DND-41 (cell line): ENCODE results near the gene GPR156.
"Not testable (repeated sequence)": the region's sequence is repeated elsewhere in the genome, so short reads cannot be mapped to it uniquely, and the experiment has no call there.

ENCODE experiments used
- ATAC-seq: fragments of 200-7000 bp; cut with Tn5 transposase; 3 replicates; pipeline ENCODE4 v1.9.1; 2021; ENCODE audit warnings: low read depth; ENCODE audit not compliant: insufficient read depth
- DNase-seq: peaks from one replicate; pipeline ENCODE4 v3.0.0-alpha.2; 2020
- H2AFZ ChIP-seq: 2 replicates; pipeline ENCODE4 v1.6.0; 2012; ENCODE audit warnings: low read depth, low read length
- H3K27ac ChIP-seq: 2 replicates; pipeline ENCODE4 v1.5.1; 2012; ENCODE audit warnings: low read length, inconsistent platforms
- H3K27me3 ChIP-seq: fragments of 200-600 bp; sonication (generic); 2 replicates; pipeline ENCODE4 v1.6.0; 2012; ENCODE audit warnings: low read length, mild to moderate bottlenecking, inconsistent platforms; ENCODE audit not compliant: insufficient read depth, poor library complexity
- H3K36me3 ChIP-seq: 2 replicates; pipeline ENCODE4 v1.5.1; 2012; ENCODE audit warnings: low read length, inconsistent platforms; ENCODE audit not compliant: insufficient read depth
- H3K4me1 ChIP-seq: 2 replicates; pipeline ENCODE4 v1.5.1; 2012; ENCODE audit warnings: mild to moderate bottlenecking, low read length; ENCODE audit not compliant: insufficient read depth
- H3K4me2 ChIP-seq: 2 replicates; pipeline ENCODE4 v1.6.0; 2012; ENCODE audit warnings: mild to moderate bottlenecking, moderate library complexity, low read length, inconsistent platforms; ENCODE audit not compliant: insufficient read depth
- H3K4me3 ChIP-seq, 2 experiments: fragments of 200-600 bp in 1 of 2; shearing (Covaris generic) in 1 of 2; 2 replicates each; pipeline ENCODE4 v1.5.1; 2012 to 2016; ENCODE audit warnings: inconsistent platforms in 2 of 2, low read length in 2 of 2, mild to moderate bottlenecking in 2 of 2, low read depth in 1 of 2, moderate library complexity in 1 of 2
- H3K79me2 ChIP-seq: 2 replicates; pipeline ENCODE4 v1.6.0; 2012; ENCODE audit warnings: low read length, inconsistent platforms; ENCODE audit not compliant: insufficient read depth
- H3K9ac ChIP-seq: 2 replicates; pipeline ENCODE4 v1.6.0; 2012; ENCODE audit warnings: low read depth, mild to moderate bottlenecking, inconsistent platforms, low read length, moderate library complexity
- H3K9me3 ChIP-seq: 2 replicates; pipeline ENCODE4 v1.5.1; 2012; ENCODE audit warnings: low read length, moderate library complexity, mild to moderate bottlenecking, inconsistent platforms; ENCODE audit not compliant: insufficient read depth, severe bottlenecking
- H4K20me1 ChIP-seq: 2 replicates; pipeline ENCODE4 v1.6.0; 2012; ENCODE audit warnings: low read length; ENCODE audit not compliant: insufficient read depth
- EZH2 ChIP-seq: IDR thresholded peaks from 3 replicates; pipeline ENCODE4 v1.6.1; 2012; ENCODE audit warnings: borderline replicate concordance, low read depth, mild to moderate bottlenecking, moderate library complexity, low read length, inconsistent platforms; ENCODE audit not compliant: severe bottlenecking
- TF ChIP-seq, protein P1 (sequence below): IDR thresholded peaks from 2 replicates; pipeline ENCODE4 v1.5.1; 2012; ENCODE audit warnings: borderline replicate concordance, low read length, moderate library complexity, mild to moderate bottlenecking; ENCODE audit not compliant: poor library complexity, severe bottlenecking; ENCODE audit errors: extremely low read depth

The GPR156 gene

DNA sequence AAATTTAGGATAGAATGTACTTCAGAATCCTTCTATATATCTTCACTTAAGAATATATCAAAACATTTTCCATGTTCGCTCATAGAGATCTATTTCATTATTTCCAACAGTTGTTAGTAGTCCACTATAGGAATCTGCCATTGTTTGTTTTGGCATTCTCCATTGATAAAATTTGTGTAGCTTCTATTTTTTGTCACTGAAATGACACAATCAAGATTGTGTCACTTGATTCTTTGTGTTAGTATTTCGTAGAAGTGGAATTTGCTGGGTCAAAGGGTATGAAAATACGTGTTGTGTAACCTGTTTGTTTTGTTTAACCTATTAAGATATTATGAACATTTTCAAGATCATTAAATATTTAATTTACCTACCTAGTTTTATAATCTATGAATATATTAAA lies 15.9 kb upstream of the GPR156 start:
- H3K9me3 ChIP-seq: no peaks in the 10 kb centered on the region
- no peak overlapping the region for H3K9ac ChIP-seq
- H4K20me1 ChIP-seq: no peaks in the 10 kb centered on the region
- H2AFZ ChIP-seq: no peak overlapping the region
- DNase-seq (no peak), ATAC-seq (no peak)
- H3K79me2 ChIP-seq: no peaks in the 10 kb centered on the region
- H3K27me3 ChIP-seq: no peaks in the 10 kb centered on the region
- H3K36me3 ChIP-seq: no peaks in the 10 kb centered on the region
- no peak overlapping the region for H3K4me2 ChIP-seq
- H3K4me3 ChIP-seq: no peak overlapping the region
- no peak overlapping the region for H3K27ac ChIP-seq
- no peaks in the 10 kb centered on the region for H3K4me1 ChIP-seq
- TF ChIP-seq, protein P1, sequence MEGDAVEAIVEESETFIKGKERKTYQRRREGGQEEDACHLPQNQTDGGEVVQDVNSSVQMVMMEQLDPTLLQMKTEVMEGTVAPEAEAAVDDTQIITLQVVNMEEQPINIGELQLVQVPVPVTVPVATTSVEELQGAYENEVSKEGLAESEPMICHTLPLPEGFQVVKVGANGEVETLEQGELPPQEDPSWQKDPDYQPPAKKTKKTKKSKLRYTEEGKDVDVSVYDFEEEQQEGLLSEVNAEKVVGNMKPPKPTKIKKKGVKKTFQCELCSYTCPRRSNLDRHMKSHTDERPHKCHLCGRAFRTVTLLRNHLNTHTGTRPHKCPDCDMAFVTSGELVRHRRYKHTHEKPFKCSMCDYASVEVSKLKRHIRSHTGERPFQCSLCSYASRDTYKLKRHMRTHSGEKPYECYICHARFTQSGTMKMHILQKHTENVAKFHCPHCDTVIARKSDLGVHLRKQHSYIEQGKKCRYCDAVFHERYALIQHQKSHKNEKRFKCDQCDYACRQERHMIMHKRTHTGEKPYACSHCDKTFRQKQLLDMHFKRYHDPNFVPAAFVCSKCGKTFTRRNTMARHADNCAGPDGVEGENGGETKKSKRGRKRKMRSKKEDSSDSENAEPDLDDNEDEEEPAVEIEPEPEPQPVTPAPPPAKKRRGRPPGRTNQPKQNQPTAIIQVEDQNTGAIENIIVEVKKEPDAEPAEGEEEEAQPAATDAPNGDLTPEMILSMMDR: no peak
- no peak for TF ChIP-seq EZH2

DNA sequence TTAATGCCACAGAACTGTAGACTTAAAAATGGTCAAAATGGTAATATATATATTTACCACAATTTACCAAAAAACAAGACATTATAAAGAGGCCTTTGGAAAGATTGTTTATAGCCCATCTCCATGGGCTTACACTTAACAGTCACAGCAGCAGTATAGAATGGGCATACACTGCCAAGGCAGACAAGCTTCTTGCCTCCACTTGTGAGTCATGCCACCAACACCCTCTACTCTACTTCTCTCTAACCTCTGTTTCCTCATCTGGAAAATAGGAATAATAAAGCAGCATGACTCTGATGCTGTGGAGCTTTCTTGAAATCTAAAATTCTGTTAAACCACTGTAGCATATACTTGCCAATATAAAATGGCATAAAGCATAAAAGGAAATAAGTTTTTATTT lies 14.4 kb upstream of the GPR156 start:
- Histone ChIP-seq H3K4me2 (no peak overlapping the region), H3K4me1 (no peaks in the 10 kb centered on the region), H3K27me3 (no peaks in the 10 kb centered on the region), H3K4me3 (no peak overlapping the region), H3K79me2 (no peaks in the 10 kb centered on the region), H3K9ac (no peak overlapping the region), H3K36me3 (no peaks in the 10 kb centered on the region), H2AFZ (no peak overlapping the region), H4K20me1 (no peaks in the 10 kb centered on the region), H3K9me3 (no peaks in the 10 kb centered on the region), H3K27ac (no peak overlapping the region)
- TF ChIP-seq, protein P1: no peak
- TF ChIP-seq EZH2: no peak
- ATAC-seq (no peak), DNase-seq (no peak)

DNA sequence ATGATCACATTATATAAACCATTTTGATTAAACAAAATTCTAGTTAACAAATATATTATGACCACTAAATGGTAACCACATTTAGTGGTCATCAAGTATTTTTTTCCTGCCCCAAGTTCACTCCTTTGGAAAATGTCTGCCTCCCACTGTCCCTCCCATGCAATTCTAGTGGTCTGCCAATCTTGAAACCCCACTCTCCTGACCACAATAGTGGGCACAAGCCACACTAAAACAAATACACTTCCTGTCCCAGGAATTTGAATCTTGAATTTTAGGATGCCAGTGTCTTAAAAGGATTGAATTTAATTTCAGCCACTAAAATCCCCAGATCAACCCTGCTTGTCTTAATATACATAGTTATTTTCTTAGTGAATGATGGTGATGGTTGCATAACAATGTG lies 14.0 kb upstream of the GPR156 start:
- Histone ChIP-seq H3K4me2 (no peak overlapping the region), H3K79me2 (no peaks in the 10 kb centered on the region), H3K36me3 (no peaks in the 10 kb centered on the region), H4K20me1 (no peaks in the 10 kb centered on the region), H3K27ac (no peak overlapping the region), H3K9me3 (no peaks in the 10 kb centered on the region), H3K4me1 (no peaks in the 10 kb centered on the region), H3K27me3 (no peaks in the 10 kb centered on the region), H2AFZ (no peak overlapping the region), H3K9ac (no peak overlapping the region), H3K4me3 (no peak overlapping the region)
- DNase-seq: no peak
- ATAC-seq: no peak
- TF ChIP-seq EZH2: no peak
- TF ChIP-seq, protein P1: no peak

DNA sequence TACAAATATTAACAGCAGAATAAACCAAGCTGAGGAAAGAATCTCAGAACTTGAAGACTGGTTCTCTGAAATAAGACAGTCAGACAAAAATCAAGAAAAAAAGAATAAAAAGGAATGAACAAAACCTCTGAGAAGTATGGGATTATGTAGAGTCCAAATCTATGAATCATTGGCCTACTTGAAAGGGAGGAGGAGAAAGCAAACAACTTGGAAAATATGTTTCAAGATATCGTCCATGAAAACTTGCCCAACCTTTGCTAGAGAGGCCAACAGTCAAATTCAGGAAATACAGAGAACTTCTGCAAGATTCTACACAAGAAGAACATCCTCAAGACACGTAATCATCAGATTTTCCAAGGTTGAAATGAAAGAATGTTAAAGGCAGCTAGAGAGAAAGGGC lies 6.5 kb upstream of the GPR156 start:
- H3K4me1 ChIP-seq, DNase-seq, H3K4me2 ChIP-seq, H3K36me3 ChIP-seq, H3K9me3 ChIP-seq, H3K27me3 ChIP-seq, H3K79me2 ChIP-seq, H4K20me1 ChIP-seq, H3K9ac ChIP-seq, H3K4me3 ChIP-seq, ATAC-seq, H2AFZ ChIP-seq, H3K27ac ChIP-seq: not testable (repeated sequence)
